ENCODE data around the gene LRP10.

Gene LRP10

GRCh38 chr14:22836301-22837113 is 35.0 kb upstream of the LRP10 start, which contains the start of gene MMP14:
TSS of gene MMP14 (plus strand) at chr14:22836585. CDS start at chr14:22836818, 233 bp downstream.
- H3K9ac ChIP-seq (ENCODE audit: low read depth in 1 of 2, low read length in 2 of 2), result peak within 1 kb of the TSS; percentile 95 to 97
- no peaks in the 10 kb centered on the region for H3K9me3 ChIP-seq (ENCODE audit: control insufficient read depth in 1 of 2, low read length in 2 of 2)
- peaks cover 19 to 20% of the 10 kb centered on the region in 2 donors for H3K4me1 ChIP-seq (ENCODE audit: control insufficient read depth in 1 of 2, insufficient read depth in 2 of 2, low read length in 2 of 2)
- no peaks in the 10 kb centered on the region for H3K27me3 ChIP-seq (ENCODE audit: control insufficient read depth in 1 of 2, insufficient read depth in 2 of 2, low read length in 2 of 2)
- H3K36me3 ChIP-seq (ENCODE audit: control insufficient read depth in 1 of 2, insufficient read depth in 2 of 2, low read length in 2 of 2), result peaks cover 4 to 24% of the 10 kb centered on the region in 2 donors
- H3K27ac ChIP-seq (ENCODE audit: low read depth, low read length), result peak within 1 kb of the TSS; percentile 91
- peak within 1 kb of the TSS; percentile 90 to 93 for H3K4me3 ChIP-seq (ENCODE audit: low read depth in 1 of 2, low read length in 2 of 2)

GRCh38 chr14:22837114-22837749 is 34.3 kb upstream of the LRP10 start:
- H3K36me3 ChIP-seq (ENCODE audit: control insufficient read depth in 1 of 2, insufficient read depth in 2 of 2, low read length in 2 of 2), result peaks cover 11 to 32% of the 10 kb centered on the region in 2 donors
- H3K9ac ChIP-seq (ENCODE audit: low read depth in 1 of 2, low read length in 2 of 2), result peak overlapping the region; percentile 95 to 97
- H3K9me3 ChIP-seq (ENCODE audit: control insufficient read depth in 1 of 2, low read length in 2 of 2), result no peaks in the 10 kb centered on the region
- H3K4me3 ChIP-seq (ENCODE audit: low read depth in 1 of 2, low read length in 2 of 2), result peak overlapping the region; percentile 90 to 93
- H3K27ac ChIP-seq (ENCODE audit: low read depth, low read length), result peak overlapping the region; percentile 91
- H3K4me1 ChIP-seq (ENCODE audit: control insufficient read depth in 1 of 2, insufficient read depth in 2 of 2, low read length in 2 of 2), result peaks cover 19 to 20% of the 10 kb centered on the region in 2 donors
- H3K27me3 ChIP-seq (ENCODE audit: control insufficient read depth in 1 of 2, insufficient read depth in 2 of 2, low read length in 2 of 2), result no peaks in the 10 kb centered on the region

GRCh38 chr14:22837750-22838538 is 33.6 kb upstream of the LRP10 start:
- Histone ChIP-seq H3K9me3 (ENCODE audit: control insufficient read depth in 1 of 2, low read length in 2 of 2) (no peaks in the 10 kb centered on the region), H3K36me3 (ENCODE audit: control insufficient read depth in 1 of 2, insufficient read depth in 2 of 2, low read length in 2 of 2) (peaks cover 16 to 39% of the 10 kb centered on the region in 2 donors), H3K4me3 (ENCODE audit: low read depth in 1 of 2, low read length in 2 of 2) (peak overlapping the region; percentile 90 to 93), H3K4me1 (ENCODE audit: control insufficient read depth in 1 of 2, insufficient read depth in 2 of 2, low read length in 2 of 2) (peaks cover 20 to 23% of the 10 kb centered on the region in 2 donors), H3K9ac (ENCODE audit: low read depth in 1 of 2, low read length in 2 of 2) (peak overlapping the region; percentile 95 to 97), H3K27me3 (ENCODE audit: control insufficient read depth in 1 of 2, insufficient read depth in 2 of 2, low read length in 2 of 2) (no peaks in the 10 kb centered on the region), H3K27ac (ENCODE audit: low read depth, low read length) (peak overlapping the region; percentile 91)

GRCh38 chr14:22838631-22839041 is 32.9 kb upstream of the LRP10 start:
- H3K9ac ChIP-seq (ENCODE audit: low read depth in 1 of 2, low read length in 2 of 2), result peak overlapping the region; percentile 95 to 97
- H3K4me1 ChIP-seq (ENCODE audit: control insufficient read depth in 1 of 2, insufficient read depth in 2 of 2, low read length in 2 of 2), result peaks cover 20 to 23% of the 10 kb centered on the region in 2 donors
- H3K36me3 ChIP-seq (ENCODE audit: control insufficient read depth in 1 of 2, insufficient read depth in 2 of 2, low read length in 2 of 2), result peaks cover 18 to 40% of the 10 kb centered on the region in 2 donors
- H3K4me3 ChIP-seq (ENCODE audit: low read depth in 1 of 2, low read length in 2 of 2), result peak overlapping the region; percentile 90 to 93
- H3K27me3 ChIP-seq (ENCODE audit: control insufficient read depth in 1 of 2, insufficient read depth in 2 of 2, low read length in 2 of 2), result no peaks in the 10 kb centered on the region
- H3K27ac ChIP-seq (ENCODE audit: low read depth, low read length), result peak overlapping the region; percentile 59
- no peaks in the 10 kb centered on the region for H3K9me3 ChIP-seq (ENCODE audit: control insufficient read depth in 1 of 2, low read length in 2 of 2)

- peak overlapping the region in 1 of 2 donors; percentile 97 for H3K9ac ChIP-seq (ENCODE audit: low read depth in 1 of 2, low read length in 2 of 2)
- H3K27ac ChIP-seq (ENCODE audit: low read depth, low read length), result no peak overlapping the region
- H3K27me3 ChIP-seq (ENCODE audit: control insufficient read depth in 1 of 2, insufficient read depth in 2 of 2, low read length in 2 of 2), result no peaks in the 10 kb centered on the region
- peak overlapping the region; percentile 90 to 93 for H3K4me3 ChIP-seq (ENCODE audit: low read depth in 1 of 2, low read length in 2 of 2)
- peaks cover 17 to 37% of the 10 kb centered on the region in 2 donors for H3K36me3 ChIP-seq (ENCODE audit: control insufficient read depth in 1 of 2, insufficient read depth in 2 of 2, low read length in 2 of 2)
- H3K9me3 ChIP-seq (ENCODE audit: control insufficient read depth in 1 of 2, low read length in 2 of 2), result no peaks in the 10 kb centered on the region
- peaks cover 20 to 23% of the 10 kb centered on the region in 2 donors for H3K4me1 ChIP-seq (ENCODE audit: control insufficient read depth in 1 of 2, insufficient read depth in 2 of 2, low read length in 2 of 2)
Observed at GRCh38 chr14:22839159-22839779, 32.3 kb upstream of the LRP10 start.

- Histone ChIP-seq H3K27me3 (ENCODE audit: control insufficient read depth in 1 of 2, insufficient read depth in 2 of 2, low read length in 2 of 2) (no peaks in the 10 kb centered on the region), H3K36me3 (ENCODE audit: control insufficient read depth in 1 of 2, insufficient read depth in 2 of 2, low read length in 2 of 2) (peaks cover 29 to 53% of the 10 kb centered on the region in 2 donors), H3K4me3 (ENCODE audit: low read depth in 1 of 2, low read length in 2 of 2) (no peak overlapping the region), H3K27ac (ENCODE audit: low read depth, low read length) (no peak overlapping the region), H3K4me1 (ENCODE audit: control insufficient read depth in 1 of 2, insufficient read depth in 2 of 2, low read length in 2 of 2) (peaks cover 16 to 24% of the 10 kb centered on the region in 2 donors), H3K9ac (ENCODE audit: low read depth in 1 of 2, low read length in 2 of 2) (no peak overlapping the region), H3K9me3 (ENCODE audit: control insufficient read depth in 1 of 2, low read length in 2 of 2) (no peaks in the 10 kb centered on the region)
Observed at GRCh38 chr14:22841311-22841710, 30.2 kb upstream of the LRP10 start.

- H3K4me1 ChIP-seq (ENCODE audit: control insufficient read depth in 1 of 2, insufficient read depth in 2 of 2, low read length in 2 of 2), result peaks cover 16 to 28% of the 10 kb centered on the region in 2 donors
- H3K9me3 ChIP-seq (ENCODE audit: control insufficient read depth in 1 of 2, low read length in 2 of 2), result no peaks in the 10 kb centered on the region
- H3K27ac ChIP-seq (ENCODE audit: low read depth, low read length), result no peak overlapping the region
- H3K4me3 ChIP-seq (ENCODE audit: low read depth in 1 of 2, low read length in 2 of 2), result no peak overlapping the region
- peaks cover 29 to 57% of the 10 kb centered on the region in 2 donors for H3K36me3 ChIP-seq (ENCODE audit: control insufficient read depth in 1 of 2, insufficient read depth in 2 of 2, low read length in 2 of 2)
- no peak overlapping the region for H3K9ac ChIP-seq (ENCODE audit: low read depth in 1 of 2, low read length in 2 of 2)
- no peaks in the 10 kb centered on the region for H3K27me3 ChIP-seq (ENCODE audit: control insufficient read depth in 1 of 2, insufficient read depth in 2 of 2, low read length in 2 of 2)
Observed at GRCh38 chr14:22841769-22842168, 29.8 kb upstream of the LRP10 start.

- H3K4me1 ChIP-seq (ENCODE audit: control insufficient read depth in 1 of 2, insufficient read depth in 2 of 2, low read length in 2 of 2), result peaks cover 16 to 32% of the 10 kb centered on the region in 2 donors
- H3K4me3 ChIP-seq (ENCODE audit: low read depth in 1 of 2, low read length in 2 of 2), result no peak overlapping the region
- peaks cover 29 to 61% of the 10 kb centered on the region in 2 donors for H3K36me3 ChIP-seq (ENCODE audit: control insufficient read depth in 1 of 2, insufficient read depth in 2 of 2, low read length in 2 of 2)
- H3K27me3 ChIP-seq (ENCODE audit: control insufficient read depth in 1 of 2, insufficient read depth in 2 of 2, low read length in 2 of 2), result no peaks in the 10 kb centered on the region
- no peak overlapping the region for H3K9ac ChIP-seq (ENCODE audit: low read depth in 1 of 2, low read length in 2 of 2)
- H3K27ac ChIP-seq (ENCODE audit: low read depth, low read length), result no peak overlapping the region
- H3K9me3 ChIP-seq (ENCODE audit: control insufficient read depth in 1 of 2, low read length in 2 of 2), result no peaks in the 10 kb centered on the region
Observed at GRCh38 chr14:22842211-22843122, 29.1 kb upstream of the LRP10 start.
